Muscle of leg (tissue), 11 donors: Measurements from ENCODE around the gene FKBP7. TPM values are rescaled to one million over a fixed set of nuclear protein-coding genes. Genes with fewer than 3 reads are reported as not detected.

Experiments used
- DNase-seq: peaks from one replicate; pipeline ENCODE4 v3.0.0; 2013
- H3K27ac ChIP-seq: one replicate; pipeline ENCODE4 v1.5.1; 2013; ENCODE audit warnings: mild to moderate bottlenecking, low read length, control low read depth
- H3K27me3 ChIP-seq: one replicate; pipeline ENCODE4 v1.6.1; 2013; ENCODE audit warnings: low read length; ENCODE audit not compliant: control insufficient read depth, insufficient read depth
- H3K36me3 ChIP-seq: one replicate; pipeline ENCODE4 v1.6.1; 2013; ENCODE audit warnings: low read length; ENCODE audit not compliant: control insufficient read depth, insufficient read depth
- H3K4me1 ChIP-seq: one replicate; pipeline ENCODE4 v1.6.1; 2013; ENCODE audit warnings: low read length; ENCODE audit not compliant: control insufficient read depth, insufficient read depth
- H3K4me3 ChIP-seq: one replicate; pipeline ENCODE4 v1.5.1; 2013; ENCODE audit warnings: low read length, control low read depth
- H3K9me3 ChIP-seq: replicated peaks from 2 replicates; pipeline ENCODE4 v1.6.1; 2013; ENCODE audit warnings: low read depth, low read length; ENCODE audit not compliant: control insufficient read depth
- WGBS: methylation state at CpG from one replicate; pipeline ENCODE4 v1.1.5; 2013; ENCODE audit warnings: missing lambda C conversion rate; ENCODE audit not compliant: insufficient coverage; 5-methylcytosine and 5-hydroxymethylcytosine counted together
- polyA plus RNA-seq, 8 donors: library from polyadenylated mRNA; unstranded; fragments of 120-200 nt; gene quantifications; one replicate each; pipeline versions ENCODE4 v1.2.1 to v1.2.3, GENCODE V29; 2013; ENCODE audit warnings: inconsistent platforms in 1 of 8, low replicate concordance in 1 of 8; ENCODE audit not compliant: insufficient read length in 8 of 8, insufficient read depth in 1 of 8
- total RNA-seq: library from RNA; stranded (reverse); fragments of 120-200 nt; gene quantifications from one replicate; pipeline ENCODE4 v1.2.4, GENCODE V29; 2013

The FKBP7 gene
- total and polyA plus RNA-seq, 9 donors, result 45.1 to 74.7 (median 58.4) TPM

DNA sequence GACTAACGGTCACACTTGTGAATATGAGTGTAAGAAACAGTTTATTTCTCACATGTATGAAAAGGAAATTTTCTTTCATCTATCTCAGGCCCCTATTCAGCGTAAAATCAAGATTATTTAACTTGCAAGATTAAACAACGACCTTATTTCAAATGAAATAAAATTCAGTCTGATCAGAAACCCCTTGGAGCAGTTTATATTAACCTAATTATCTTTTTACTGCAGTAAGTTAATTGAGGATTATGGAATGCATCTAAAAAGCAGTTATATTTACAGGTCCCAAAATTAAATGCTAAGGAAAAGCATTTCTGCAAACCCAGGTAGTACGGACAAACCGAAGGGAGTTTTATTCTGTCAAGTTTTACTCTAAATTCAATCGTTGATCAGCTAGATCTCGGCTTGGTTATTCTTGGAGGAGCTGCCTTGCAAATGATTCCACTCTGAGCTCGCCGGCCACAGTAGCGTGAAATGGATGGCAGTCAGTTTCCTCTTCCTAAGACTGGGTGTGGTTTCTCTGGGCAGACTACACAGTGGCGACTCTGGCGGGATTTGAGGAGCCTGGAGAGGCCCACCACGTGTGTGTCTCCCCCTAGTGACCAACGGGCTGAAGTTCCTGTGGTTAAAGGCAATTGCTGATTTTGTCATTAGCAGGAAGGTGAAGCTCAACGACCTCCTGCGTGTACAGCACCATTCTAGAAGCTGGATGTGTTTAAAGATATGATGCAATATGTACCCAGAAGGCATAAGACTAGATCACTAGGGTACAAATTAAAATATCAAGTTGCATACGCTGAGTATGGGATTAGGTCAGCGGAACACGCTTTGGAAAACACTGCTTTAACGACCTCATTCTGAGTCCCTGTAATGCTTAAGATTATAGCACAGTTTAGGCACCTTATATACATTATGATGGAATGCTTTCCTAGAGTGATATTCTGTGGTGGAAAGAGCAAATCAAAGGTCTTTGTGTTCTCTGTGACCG lies 63.8 kb downstream of the FKBP7 start:
- WGBS, result 10% methylated on average over 12 of the region's 21 CpGs

More for the DNA sequence above, 63.8 kb downstream of the FKBP7 start:
- Histone ChIP-seq H3K4me1 (peaks cover 3% of the 10 kb centered on the region), H3K27ac (peak overlapping the region; percentile 97), H3K9me3 (no peaks in the 10 kb centered on the region), H3K27me3 (no peaks in the 10 kb centered on the region), H3K4me3 (peak overlapping the region; percentile 75), H3K36me3 (peaks cover 2% of the 10 kb centered on the region)
- DNase-seq, result peak; percentile 96

Other genes with a start within 250 kb of the FKBP7 start
- 51.7 TPM for gene PRKRA, start 27.4 kb downstream of the FKBP7 start, total RNA-seq
- 10 to 100 TPM; 41.0 to 56.1 (median 48.2) TPM for gene PRKRA, start 27.4 kb downstream of the FKBP7 start, polyA plus RNA-seq
- gene PJVK, start 27.2 kb downstream of the FKBP7 start, total RNA-seq, result 3.8 TPM
- 1 to 10 TPM; 2.2 to 7.4 (median 4.7) TPM for gene PJVK, start 27.2 kb downstream of the FKBP7 start, polyA plus RNA-seq
- 11.4 TPM for gene PLEKHA3, start 1.9 kb upstream of the FKBP7 start, total RNA-seq
- 10 to 100 TPM; 11.9 to 20.7 (median 14.9) TPM for gene PLEKHA3, start 1.9 kb upstream of the FKBP7 start, polyA plus RNA-seq